GM18498 (cell line): ENCODE results near the gene MGLL.

ENCODE experiments used
- ATAC-seq: cut with Tn5 transposase; IDR thresholded peaks from one replicate; pipeline ENCODE4 v1.9.1; 2021; ENCODE audit warnings: mild to moderate bottlenecking, moderate library complexity; ENCODE audit not compliant: unreplicated experiment

The MGLL gene

DNA sequence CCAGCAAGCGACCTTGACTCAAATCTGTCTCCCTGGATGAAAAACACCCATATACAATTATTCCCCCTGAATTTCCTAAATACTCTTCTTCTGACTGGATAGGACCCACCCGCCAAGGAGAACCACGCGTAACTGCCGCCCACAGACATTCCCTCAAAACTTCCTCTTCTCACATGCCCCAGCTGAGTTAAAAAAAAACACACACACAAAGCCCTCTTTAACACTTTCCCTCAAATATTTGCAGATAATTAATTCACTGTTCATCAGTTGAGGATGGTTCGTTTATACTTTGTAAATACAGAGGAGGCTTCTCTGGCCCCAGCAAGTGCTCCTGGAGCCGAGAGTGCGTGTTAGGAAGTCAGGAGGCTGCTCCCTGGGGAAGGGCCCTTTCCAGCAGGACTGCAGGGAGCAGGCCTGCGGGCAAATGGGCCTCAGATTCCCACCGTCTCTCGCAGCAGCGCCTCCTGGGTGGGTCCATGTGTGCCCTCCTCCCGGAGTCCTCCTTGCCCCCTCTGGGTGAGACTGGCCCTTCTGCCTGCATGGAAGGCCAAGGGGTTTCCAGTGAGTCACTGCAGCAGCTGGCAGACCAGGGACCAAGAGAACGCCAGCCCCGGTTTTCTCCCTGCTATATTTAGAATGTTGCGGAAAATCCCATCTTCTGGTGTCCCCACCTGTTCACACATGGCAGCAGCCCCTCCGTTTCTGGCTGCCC, 46.8 kb downstream of the MGLL start:
- ATAC-seq = no peak

DNA sequence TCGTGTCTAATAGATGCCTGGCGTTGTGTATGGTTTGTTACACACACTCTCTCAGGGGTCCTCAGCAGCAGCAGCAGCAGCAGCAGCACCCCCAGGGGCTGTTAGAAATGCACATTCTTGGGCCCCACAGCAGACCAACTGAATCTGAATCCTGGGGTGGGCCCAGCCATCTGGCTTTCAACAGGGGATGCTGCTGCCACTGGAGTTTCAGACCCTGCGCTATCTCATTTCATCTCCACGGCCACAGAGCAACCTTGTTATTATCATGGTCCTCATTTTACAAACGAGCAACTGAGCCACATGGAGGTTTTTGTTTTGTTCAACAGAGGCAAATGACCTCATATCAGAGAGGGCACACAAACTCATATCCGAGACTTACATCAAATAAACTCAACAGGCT, 47.7 kb downstream of the MGLL start:
- ATAC-seq = no peak

DNA sequence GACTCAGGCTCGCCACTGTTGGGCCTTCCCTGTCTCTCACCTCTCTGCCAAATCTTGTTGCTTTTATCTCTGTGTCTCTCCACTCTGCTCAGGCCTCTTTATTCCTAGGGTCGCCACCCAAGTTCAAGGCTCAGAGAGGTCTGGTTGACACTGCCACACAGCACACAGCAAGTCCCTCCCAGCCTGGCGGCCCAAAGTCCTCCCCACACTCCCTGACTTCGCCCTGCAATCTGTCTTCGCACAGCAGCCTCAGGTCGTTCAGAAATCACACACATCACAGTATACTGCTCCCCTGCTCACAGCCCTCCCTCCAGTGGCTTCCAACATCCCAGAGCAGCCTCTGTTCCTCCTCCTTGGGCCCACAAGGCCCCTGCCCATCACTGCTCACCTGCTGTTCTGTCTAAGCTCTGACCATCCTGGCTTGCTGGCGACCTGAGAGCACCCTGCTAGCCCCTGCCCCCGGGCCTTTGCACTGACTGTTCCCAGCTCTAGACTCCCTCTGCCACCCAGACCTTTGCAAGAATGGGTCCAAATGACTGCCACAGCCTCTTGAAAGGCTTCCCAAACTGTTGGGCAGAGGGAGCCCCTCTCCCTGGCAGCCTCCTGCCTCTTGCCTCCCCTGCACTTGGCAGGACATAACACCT, 48.4 kb downstream of the MGLL start:
- no peak for ATAC-seq

DNA sequence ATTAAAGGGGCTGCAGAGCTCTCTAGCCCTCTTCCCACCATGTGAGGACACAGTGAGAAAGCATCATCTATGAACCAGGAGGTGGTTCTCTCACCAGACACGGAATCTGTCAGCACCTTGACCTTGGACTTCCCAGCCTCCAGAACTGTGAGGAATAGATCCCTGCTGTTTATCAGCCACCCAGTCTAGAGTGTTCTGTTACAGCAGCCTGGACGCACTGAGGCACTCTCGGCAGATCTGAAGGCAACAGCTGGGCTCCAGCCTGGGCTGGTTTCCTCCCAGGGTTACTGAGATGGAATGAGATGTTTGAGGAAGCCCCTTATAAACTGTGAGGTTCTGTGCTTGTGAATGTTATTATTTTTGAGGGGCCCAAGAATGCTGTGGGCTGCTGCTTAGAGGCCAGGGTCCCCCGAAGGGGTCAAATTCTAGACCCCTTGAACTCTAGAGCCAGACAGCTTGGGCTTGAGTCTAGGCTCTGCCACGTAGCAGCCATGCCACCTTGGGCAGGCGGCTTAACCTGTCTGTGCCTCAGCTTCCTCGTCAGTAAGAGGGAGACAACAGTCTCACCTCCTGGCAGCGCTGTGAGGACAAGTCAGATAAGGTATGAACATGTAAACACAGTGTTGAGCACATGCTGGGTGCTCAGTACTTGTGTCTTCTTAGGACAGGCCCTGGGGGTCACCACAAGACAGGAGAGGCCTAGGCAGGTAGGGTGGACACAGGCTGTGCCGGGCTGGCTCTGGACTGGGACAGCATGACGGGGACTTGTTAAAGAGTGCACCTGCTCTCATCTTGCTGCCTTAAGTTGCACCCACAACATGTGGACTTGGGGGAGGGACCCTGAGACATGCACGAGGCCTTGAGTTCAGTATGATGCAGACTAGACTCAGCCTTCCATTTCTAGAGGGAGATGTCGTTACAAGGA, 49.2 kb downstream of the MGLL start:
- no peak for ATAC-seq

DNA sequence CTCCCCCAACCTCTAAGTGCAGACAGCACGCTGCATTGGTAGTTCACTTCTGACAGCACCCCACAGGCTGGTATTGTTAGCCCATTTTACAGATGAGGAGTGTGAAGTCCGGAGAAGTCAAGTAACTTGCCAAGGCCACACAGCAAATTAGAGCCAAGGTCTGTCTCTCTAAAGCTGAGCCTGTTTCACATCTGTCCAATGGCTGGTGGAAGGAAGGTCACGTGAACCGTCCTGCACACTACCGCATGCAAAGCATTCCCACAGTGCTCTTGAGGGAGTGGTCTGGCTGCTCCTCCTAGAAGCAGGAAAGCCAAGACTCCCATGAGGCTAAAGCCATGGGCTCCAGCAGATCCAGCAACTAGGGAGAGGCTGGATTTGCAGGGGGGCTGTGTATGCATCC, 50.0 kb downstream of the MGLL start:
- no peak for ATAC-seq

DNA sequence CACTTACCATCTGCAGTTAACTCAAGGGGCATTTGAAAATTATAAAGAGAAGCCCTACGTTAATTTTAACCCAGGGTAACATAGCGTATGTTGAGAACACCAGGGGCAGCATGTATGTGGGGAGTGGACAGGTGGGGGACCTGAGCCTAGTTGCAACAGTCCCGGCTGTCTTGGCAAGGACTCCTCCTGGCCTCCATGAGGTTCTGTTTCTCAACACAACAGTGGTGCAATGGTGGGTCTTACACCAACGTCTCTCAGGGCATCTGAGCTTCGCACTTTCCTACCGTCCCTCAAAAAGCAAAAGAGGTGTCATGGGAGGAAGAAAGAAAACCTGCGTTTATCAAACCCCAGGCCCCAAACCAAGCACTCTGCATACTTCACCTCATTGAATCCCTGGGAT, 50.6 kb downstream of the MGLL start:
- no peak for ATAC-seq

DNA sequence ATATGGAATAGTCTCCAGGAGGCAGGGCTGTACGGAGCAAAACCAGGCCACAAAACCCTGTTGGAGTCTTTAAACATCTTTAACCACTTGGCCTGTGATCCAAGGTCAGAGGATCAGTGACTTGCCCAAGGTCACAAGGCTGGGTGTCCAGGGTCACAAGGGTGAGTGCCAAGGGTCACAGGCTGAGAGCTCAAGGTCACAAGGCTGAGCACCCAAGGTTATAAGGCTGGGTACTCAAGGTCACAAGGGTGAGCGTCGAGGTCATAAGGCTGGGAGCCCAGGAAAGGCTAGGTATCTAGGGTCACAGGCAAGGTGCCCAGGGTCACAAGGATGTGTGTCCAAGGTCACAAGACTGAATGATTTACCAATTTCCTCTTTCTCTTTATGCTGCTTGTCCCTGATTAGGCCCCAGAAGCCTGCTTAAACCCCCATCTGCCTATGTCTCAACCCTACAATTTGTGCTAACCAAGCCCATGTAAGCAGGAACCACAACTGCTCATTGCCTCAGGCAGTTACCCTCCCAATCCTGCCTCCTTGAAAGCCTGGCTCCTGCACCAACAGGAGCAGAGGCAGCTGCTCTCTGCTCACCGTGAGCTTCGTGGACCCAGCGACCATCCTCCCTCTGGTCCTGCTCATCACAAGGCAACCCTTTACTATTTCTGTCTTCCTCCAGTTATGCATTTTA, 51.5 kb downstream of the MGLL start:
- ATAC-seq = no peak

DNA sequence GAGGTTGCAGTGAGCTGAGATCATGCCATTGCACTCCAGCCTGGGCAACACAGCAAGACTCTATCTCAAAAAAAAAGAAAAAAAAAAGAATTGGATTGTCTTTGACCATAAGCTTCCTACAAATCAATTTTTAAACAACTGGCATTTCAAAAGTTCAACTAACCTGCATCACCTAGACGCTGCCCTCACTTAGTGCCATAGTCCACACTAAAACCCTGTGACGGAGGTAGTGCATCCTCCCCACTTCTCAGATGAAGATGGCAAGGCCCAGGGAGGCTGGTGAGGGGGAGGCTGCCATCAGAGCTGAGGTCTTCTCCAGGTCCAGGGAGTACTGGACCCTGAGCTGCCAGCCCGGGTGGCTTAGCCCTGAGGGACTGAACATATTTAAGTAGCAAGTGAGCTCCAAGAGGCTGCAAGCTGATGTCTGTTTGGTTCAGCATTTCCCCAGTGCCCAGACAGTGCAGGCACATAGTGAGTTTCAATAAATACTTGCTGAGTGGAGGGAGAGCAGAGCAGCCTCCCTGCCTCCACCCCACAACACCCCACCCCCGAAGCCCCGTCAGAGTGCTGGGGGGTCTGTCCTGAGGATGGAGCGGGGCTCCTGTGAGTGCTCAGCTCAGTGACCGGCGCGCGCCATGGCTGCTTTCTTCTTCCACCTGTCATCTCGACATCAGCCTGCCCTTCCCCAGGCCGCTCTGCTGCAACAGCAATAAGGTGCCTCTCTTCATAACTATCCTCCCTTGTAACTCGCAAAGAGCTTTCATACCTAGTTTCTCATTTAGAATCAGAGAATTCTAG, 52.8 kb downstream of the MGLL start:
- no peak for ATAC-seq

DNA sequence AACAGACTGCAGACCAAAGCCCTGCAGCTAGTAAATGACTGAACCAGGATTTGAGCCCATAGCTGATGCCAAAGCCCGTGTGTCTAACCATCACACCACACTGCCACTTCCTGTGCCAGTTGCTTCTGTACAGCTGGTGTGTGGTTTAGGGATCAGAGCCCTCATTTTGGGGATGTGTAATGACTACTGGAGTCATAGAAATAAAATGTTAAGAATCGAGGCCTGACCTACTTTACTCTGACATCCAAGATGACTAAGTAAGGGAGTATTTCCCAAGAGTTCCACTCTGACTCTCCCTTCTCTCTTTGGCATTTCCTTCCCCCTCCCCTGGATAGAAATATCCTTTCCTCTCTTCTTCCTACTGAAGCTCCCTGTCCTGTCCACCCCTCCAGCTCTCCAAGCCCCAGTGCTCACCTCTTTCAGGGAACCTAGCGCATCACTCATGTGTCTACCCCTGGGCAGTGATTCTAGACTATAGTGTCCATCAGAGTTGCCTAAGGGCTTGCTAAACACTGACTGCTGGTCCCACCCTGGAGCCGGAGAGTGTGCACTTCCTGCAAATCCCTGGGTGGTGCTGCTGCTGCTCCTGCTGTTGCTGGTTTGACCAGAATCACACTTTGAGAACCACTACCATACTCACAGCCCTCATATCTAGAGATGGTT, 53.8 kb downstream of the MGLL start:
- ATAC-seq = no peak

DNA sequence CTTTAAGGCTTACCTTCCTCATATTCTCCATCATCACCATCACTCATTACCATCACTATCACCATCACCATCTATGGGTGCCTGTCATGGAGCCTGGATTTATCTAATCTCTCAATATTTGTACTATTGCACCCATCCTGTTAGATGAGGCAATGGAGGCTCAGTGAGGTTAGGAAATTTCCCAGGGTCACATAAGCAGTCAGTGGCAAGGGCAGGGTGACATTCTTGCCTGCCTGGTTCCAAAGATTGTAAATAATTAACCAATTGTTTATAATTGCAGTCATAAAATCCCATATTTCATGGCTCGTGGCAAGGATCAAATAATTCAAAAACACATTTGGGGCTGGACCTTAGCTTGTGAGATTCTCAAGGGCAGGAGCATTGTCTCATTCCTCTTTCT, 55.2 kb downstream of the MGLL start:
- ATAC-seq = no peak

DNA sequence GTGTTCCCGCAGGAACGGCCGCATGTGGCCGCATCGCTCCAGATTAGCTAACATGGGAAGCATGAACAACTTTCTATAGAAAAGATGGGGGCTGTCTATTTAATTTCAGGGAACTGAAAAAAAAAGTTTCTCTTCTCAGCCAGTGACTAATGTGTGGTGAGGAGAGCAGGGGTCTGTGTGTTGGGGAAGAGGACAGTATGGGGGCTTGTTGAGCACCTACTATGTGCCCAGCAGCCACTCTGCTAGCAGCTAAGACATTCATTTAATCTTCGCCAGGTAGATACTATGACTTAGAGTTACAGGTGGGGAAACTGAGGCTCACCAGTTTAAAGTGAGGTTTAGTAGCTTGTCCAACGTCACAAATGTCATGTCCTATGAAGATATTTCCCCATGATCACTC, 56.6 kb downstream of the MGLL start:
- ATAC-seq = no peak

DNA sequence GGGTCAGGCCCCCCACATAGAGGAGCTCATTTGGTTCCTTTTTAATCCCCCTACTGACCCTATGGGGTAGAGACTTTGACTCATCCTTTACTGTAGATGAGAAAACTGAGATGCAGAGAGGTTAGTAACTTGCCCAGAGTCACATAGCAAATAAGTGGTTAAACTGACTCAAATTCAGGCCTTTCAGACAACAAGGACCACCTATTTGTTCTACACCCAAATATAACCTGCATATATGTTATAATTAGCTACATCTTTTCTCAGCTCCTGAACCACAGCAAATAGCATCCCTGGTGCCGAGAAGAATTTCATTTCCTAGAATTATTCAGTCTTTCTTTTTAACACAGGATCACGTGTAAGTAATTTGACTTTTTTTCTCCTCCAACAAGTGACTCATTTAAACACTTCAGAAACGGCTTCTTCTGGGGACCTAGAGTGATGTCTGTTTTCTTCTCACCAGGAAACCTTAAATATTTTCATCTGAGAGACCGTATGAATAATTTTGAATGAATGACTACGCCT, 57.4 kb downstream of the MGLL start:
- ATAC-seq = no peak

DNA sequence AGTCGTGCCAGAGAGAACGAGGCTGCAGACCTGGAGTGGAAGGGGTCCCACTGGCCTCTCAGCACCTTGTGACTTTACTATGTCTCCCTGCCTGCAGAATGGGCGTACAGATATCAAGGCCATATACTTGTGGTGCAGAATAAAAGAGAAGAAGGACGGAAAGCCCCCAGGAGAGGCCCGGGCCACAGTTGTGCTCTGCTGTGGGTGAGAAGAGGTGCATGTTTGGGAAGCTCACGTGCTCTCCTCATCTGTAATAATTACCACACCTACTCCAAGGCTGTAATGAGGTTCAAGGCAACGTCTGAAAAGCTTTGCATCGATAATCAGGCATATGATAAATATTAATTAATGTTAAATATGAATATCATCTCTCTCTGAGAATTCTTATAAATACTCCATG, 58.0 kb downstream of the MGLL start:
- no peak for ATAC-seq

DNA sequence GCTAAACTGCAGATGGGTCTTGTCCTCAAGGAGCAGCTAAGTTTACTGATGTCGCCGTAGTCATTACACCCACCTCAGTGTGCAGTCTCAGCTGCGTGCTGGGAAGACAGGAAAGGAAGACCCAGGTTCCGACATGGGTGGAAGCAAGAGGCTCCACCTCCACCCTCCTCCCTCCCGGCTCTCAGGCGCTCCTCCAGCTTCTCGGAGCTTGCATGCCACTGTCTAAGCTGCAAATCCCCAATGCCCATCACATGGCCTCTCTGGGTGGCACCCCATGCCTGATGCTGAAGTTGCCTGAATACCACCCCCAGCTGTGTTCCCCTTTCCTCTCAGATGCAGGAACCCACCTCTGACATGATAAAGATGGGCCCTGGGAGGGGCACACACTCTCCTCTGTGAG, 58.5 kb downstream of the MGLL start:
- no peak for ATAC-seq

DNA sequence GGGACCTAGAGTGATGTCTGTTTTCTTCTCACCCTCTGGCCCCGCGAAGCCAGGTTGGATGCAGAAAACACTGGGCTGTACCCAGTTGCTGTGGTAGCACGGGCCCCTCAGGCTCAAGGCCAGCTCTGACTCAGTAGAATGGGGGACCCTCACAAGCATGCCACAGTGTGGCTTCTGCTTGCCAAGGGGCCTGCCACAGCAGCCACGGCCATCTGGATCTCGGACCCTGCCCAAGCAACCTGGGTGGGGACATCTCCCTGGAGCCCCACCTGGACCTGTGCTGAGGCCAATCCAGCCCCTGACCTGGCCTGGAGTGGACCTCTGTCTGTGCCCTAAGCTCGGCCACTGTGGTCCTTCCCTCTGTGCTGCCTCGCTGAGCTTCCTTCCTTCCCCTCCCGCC, 59.0 kb downstream of the MGLL start:
- no peak for ATAC-seq

DNA sequence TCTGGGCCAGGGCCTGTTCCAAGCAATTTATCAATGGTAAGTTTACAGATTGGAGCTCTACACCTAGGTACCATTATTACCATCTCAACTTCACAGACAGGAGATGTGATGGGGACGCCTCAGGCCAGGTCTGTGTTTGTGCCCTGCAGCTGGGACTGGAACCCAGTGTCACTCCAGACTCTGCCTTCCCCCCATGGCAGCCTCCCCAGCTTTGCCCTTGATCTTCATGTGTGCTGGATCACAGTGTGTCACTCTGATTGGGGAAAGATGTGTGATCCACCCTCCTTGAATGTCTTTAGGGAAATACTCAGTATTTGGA, 59.6 kb downstream of the MGLL start:
- ATAC-seq = no peak

DNA sequence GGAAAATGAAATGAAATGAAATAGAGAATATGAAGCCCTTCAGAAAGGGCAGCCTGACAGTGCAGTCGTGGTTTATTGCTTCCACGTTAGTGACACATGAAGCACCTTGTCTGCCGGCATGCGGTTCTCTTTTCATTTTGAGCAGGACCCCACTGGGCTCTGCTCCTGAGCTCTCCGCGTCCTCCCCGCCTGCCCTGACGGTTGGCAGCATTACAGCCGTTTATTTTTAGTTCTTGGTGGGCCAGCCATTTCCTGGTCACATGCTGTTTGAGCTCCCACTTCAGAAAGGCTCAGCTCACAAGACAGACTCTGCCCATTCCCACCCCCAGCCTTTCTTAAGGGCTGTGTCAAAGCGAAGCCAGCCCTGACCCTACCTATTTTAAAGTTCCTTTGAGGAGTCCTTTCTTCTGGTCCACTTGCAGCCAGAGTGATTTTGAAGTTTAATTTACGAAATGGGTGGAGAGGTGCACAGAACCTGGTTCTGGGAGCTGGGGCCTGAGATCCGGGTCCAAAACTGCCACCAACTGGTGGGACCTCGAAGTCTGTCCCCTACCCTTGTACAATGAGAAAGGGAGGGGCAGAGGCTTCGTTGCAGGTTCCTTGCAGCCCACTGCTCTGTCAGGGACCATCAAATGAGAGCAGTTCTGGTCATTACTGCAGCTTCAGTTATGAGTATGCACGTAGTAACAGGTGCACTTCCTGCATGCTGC, 60.1 kb downstream of the MGLL start:
- peak; percentile 43 for ATAC-seq

DNA sequence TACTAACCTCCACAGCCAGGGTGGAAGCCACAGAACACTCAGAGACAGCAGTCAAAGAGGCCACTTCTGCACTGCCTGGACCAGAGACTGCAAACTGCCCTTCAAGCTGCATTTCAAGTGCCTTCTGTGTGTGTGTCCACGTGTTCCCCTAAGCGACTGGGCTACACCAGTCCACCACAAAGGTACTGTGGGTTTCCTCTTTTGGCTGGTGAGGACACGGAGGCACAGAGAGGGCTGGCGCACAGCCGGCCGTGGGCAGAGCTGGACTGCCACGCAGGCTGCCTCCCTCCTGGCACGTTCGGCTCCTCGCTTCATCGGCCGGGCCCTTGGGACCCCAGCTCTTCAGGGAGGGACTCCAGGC, 60.9 kb downstream of the MGLL start:
- peak; percentile 44 for ATAC-seq

DNA sequence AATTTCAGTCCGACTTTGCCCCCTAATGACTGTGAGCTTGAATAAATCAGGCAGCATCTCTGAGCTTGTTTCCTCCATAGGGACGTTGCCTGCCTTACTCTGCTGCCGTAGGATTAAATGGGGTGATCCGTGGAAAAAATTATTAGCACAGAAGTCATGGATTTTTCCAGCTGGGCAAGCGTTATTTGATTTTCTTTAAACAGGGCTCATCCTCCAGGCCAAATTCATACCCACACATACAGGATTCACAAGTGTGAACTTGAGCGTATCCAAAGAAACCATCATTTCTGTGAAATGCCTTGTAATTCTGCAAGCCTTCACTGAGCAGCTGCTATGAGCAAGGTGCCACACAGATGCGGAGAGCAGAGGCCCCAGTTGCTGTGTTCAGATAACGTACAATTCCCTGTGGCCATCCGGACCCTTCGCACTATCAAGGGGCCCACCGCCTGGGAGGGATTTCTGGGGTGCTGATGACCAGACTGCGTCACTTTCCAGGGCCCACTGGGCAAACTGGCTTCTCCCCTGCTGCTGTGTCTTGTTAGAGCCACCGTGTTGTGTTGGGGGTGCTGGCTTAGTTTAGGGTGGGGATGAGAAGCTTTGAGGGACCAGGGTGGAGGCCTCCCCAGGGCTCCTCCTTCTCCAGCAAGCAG, 61.4 kb downstream of the MGLL start:
- no peak for ATAC-seq
